A673 (cell line): ENCODE results near the gene METTL1. TPM values are rescaled to one million over a fixed set of nuclear protein-coding genes. Genes with fewer than 3 reads are reported as not detected.

Experiments used
- BruUV-seq: library from RNA; stranded (reverse); fragments of 400-500 nt; replicated peaks from 2 replicates; lab custom pipeline; 2021; lab: Mats Ljungman, UMichigan
- CTCF ChIA-PET: fragments of 300-600 bp; sonication (Branson Sonifier 250); formaldehyde crosslinking; loops from one replicate; lab custom pipeline; 2022; ENCODE audit warnings: antibody characterized with exemption; lab: Charles Lee
- POLR2A ChIA-PET: fragments of 300-600 bp; sonication (Branson Sonifier 250); formaldehyde crosslinking; loops from one replicate; lab custom pipeline; 2022; ENCODE audit warnings: antibody characterized with exemption; ENCODE audit not compliant: low non-redundant PET; lab: Charles Lee
- DNase-seq: peaks from one replicate; pipeline ENCODE4 v3.0.0-alpha.2; 2015; ENCODE audit warnings: low spot score
- H3K27ac ChIP-seq: fragments of 200-600 bp; sonication (generic); 2 replicates; pipeline ENCODE4 v1.5.1; 2016; ENCODE audit warnings: mixed run types, low read depth, mild to moderate bottlenecking, mixed read lengths, antibody characterized with exemption, low read length; ENCODE audit not compliant: poor library complexity, severe bottlenecking
- H3K27me3 ChIP-seq: fragments of 200-600 bp; sonication (generic); replicated peaks from 2 replicates; pipeline ENCODE4 v1.6.1; 2017; ENCODE audit warnings: mixed run types, low read depth, mild to moderate bottlenecking, mixed read lengths, antibody characterized with exemption, low read length; ENCODE audit not compliant: insufficient read depth, poor library complexity
- H3K36me3 ChIP-seq: fragments of 200-600 bp; sonication (generic); 2 replicates; pipeline ENCODE4 v1.6.1; 2016; ENCODE audit warnings: mixed run types, mild to moderate bottlenecking, mixed read lengths, antibody characterized with exemption, low read length; ENCODE audit not compliant: insufficient read depth, poor library complexity, severe bottlenecking
- H3K4me1 ChIP-seq: fragments of 200-600 bp; sonication (generic); 2 replicates; pipeline ENCODE4 v1.6.1; 2017; ENCODE audit warnings: mixed run types, mild to moderate bottlenecking, mixed read lengths, antibody characterized with exemption, low read length; ENCODE audit not compliant: insufficient read depth, poor library complexity, severe bottlenecking
- H3K4me3 ChIP-seq: fragments of 200-600 bp; sonication (generic); 2 replicates; pipeline ENCODE4 v1.5.1; 2016; ENCODE audit warnings: low read depth, mixed run types, mild to moderate bottlenecking, mixed read lengths, low read length; ENCODE audit not compliant: poor library complexity, severe bottlenecking
- H3K9me3 ChIP-seq: fragments of 200-600 bp; sonication (generic); 2 replicates; pipeline ENCODE4 v1.6.1; 2016; ENCODE audit warnings: mixed run types, low read depth, mild to moderate bottlenecking, mixed read lengths, antibody characterized with exemption, low read length; ENCODE audit not compliant: poor library complexity, severe bottlenecking
- CTCF ChIP-seq: fragments of 300-800, 200-600 bp; sonication (generic); conservative IDR thresholded peaks from 2 replicates; pipeline ENCODE4 v1.5.1; 2017; ENCODE audit warnings: low read depth, mild to moderate bottlenecking, antibody characterized with exemption, low read length, moderate library complexity, mixed read lengths
- EZH2 ChIP-seq: fragments of 200-600 bp; sonication (generic); IDR thresholded peaks from 2 replicates; pipeline ENCODE4 v1.6.1; 2017; ENCODE audit warnings: borderline replicate concordance, low read depth, mild to moderate bottlenecking, mixed read lengths, antibody characterized with exemption, low read length; ENCODE audit not compliant: poor library complexity, severe bottlenecking
- intact Hi-C: fragments of 100-400 bp; cut with micrococcal nuclease; formaldehyde crosslinking; loops from one replicate; pipeline ENCODE4 v1.10.0; 2022; ENCODE audit not compliant: unreplicated experiment
- total RNA-seq: library from RNA; stranded (reverse); gene quantifications from 2 replicates; pipeline ENCODE4 v1.2.3, GENCODE V29; 2021

METTL1 gene
- total RNA-seq, 1 experiment from 2014 or later: 55.6 TPM

GRCh38 chr12:57811028-57811755, 39.3 kb upstream of the METTL1 start:
- Histone ChIP-seq H3K36me3 (no peaks in the 10 kb centered on the region), H3K4me1 (no peaks in the 10 kb centered on the region), H3K27me3 (no peaks in the 10 kb centered on the region), H3K9me3 (no peaks in the 10 kb centered on the region), H3K27ac (no peak overlapping the region), H3K4me3 (no peak overlapping the region)
- no TSS peak for BruUV-seq
- POLR2A ChIA-PET: interaction anchor here (0.6 kb wide), 1 partner anchor 130 kb away, joined by 4 read pairs; the partner anchor contains the start of gene ATP23
- TF ChIP-seq CTCF (no peak), EZH2 (no peak)
- intact Hi-C loops: no loop called here
- CTCF ChIA-PET: no interaction called here
- no peak for DNase-seq

GRCh38 chr12:57810450-57810849, 38.5 kb upstream of the METTL1 start:
- Histone ChIP-seq H3K4me1 (no peaks in the 10 kb centered on the region), H3K9me3 (no peaks in the 10 kb centered on the region), H3K4me3 (no peak overlapping the region), H3K36me3 (no peaks in the 10 kb centered on the region), H3K27me3 (no peaks in the 10 kb centered on the region), H3K27ac (no peak overlapping the region)
- CTCF ChIA-PET: no interaction called here
- no TSS peak for BruUV-seq
- TF ChIP-seq EZH2 (no peak), CTCF (no peak)
- POLR2A ChIA-PET: no interaction called here
- DNase-seq: no peak
- intact Hi-C loops: no loop called here

GRCh38 chr12:57809425-57809824, 37.5 kb upstream of the METTL1 start:
- CTCF ChIA-PET: no interaction called here
- no peak for TF ChIP-seq EZH2
- no peak for TF ChIP-seq CTCF
- no peak overlapping the region for H3K27ac ChIP-seq
- DNase-seq: no peak
- BruUV-seq: no TSS peak
- intact Hi-C loops: no loop called here
- H3K27me3 ChIP-seq: no peaks in the 10 kb centered on the region
- H3K9me3 ChIP-seq: no peaks in the 10 kb centered on the region
- POLR2A ChIA-PET: no interaction called here
- no peaks in the 10 kb centered on the region for H3K4me1 ChIP-seq
- no peak overlapping the region for H3K4me3 ChIP-seq
- no peaks in the 10 kb centered on the region for H3K36me3 ChIP-seq
